GM12891 (cell line): ENCODE measurements around the gene PRKACA.

Source experiments
- POLR2A ChIP-seq: IDR thresholded peaks from 2 replicates; pipeline ENCODE4 v1.6.1; 2011; ENCODE audit warnings: low read depth, low read length, control low read depth
- TAF1 ChIP-seq: IDR thresholded peaks from 2 replicates; pipeline ENCODE4 v1.6.1; 2011; ENCODE audit warnings: low read depth, low read length, control low read depth

DNA sequence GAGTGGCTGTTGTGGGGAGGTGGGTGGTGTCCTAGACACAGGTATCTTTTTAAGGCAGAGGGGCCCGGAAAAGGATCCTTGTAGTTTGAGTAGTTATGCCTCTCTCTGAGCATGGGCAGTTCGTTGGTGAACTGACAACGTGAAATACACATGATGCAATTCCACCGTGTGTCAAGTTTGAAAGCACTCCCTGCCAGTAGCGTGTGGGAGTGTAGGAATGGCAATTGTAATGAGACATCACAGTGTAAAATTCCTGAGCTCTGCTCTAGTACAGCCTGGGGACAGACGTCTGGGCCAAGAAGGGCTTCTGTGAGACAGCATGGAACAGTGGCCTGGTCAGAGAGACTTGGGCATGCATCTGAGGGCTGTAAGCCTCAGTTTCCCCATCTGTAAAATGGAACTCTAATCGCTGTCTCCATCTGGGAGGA is 29.2 kb upstream of the PRKACA start:
- TF ChIP-seq TAF1 (no peak), POLR2A (no peak)
